ENCODE data around the gene UBB.

DNA sequence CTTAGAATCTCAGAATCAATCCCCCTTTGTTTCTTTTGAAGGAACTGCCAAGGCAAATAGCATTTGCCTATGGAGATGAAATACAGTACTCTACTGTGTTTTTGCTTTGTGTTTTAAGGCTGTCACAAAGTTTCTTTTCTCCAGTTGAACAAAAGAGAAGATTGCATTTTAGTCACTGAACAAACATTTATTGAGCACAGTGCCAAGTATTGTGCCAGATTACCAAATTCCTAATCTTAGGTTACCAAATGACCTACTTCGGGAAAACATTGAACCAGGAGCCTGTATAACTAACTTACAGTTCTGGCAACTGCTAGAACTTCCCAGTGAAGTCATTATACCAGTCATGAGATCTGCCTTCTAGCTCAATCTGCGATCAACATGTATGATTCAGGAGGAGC is 3.0 kb upstream of the UBB start:
- TF ChIP-seq, protein P1, sequence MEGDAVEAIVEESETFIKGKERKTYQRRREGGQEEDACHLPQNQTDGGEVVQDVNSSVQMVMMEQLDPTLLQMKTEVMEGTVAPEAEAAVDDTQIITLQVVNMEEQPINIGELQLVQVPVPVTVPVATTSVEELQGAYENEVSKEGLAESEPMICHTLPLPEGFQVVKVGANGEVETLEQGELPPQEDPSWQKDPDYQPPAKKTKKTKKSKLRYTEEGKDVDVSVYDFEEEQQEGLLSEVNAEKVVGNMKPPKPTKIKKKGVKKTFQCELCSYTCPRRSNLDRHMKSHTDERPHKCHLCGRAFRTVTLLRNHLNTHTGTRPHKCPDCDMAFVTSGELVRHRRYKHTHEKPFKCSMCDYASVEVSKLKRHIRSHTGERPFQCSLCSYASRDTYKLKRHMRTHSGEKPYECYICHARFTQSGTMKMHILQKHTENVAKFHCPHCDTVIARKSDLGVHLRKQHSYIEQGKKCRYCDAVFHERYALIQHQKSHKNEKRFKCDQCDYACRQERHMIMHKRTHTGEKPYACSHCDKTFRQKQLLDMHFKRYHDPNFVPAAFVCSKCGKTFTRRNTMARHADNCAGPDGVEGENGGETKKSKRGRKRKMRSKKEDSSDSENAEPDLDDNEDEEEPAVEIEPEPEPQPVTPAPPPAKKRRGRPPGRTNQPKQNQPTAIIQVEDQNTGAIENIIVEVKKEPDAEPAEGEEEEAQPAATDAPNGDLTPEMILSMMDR (conservative IDR thresholded peaks at IDR 0.05; ENCODE audit: low read depth, low read length): no peak
- TF ChIP-seq EZH2 (IDR thresholded peaks at IDR 0.05; ENCODE audit: borderline replicate concordance, low read depth, low read length, poor library complexity, severe bottlenecking): no peak
